HepG2 (cell line): Measurements from ENCODE around the gene BCL2L1. TPM values are rescaled to one million over a fixed set of nuclear protein-coding genes. Genes with fewer than 3 reads are reported as not detected.
A peak's percentile ranks its signal among the peaks of the same experiment; 100 is the strongest.

Experiments
- JARID2 ChIP-seq: sonication (generic); formaldehyde crosslinking; IDR thresholded peaks from 2 replicates; pipeline ENCODE4 v1.8.1; 2023; ENCODE audit warnings: missing genetic modification reagents, inconsistent platforms; ENCODE audit not compliant: insufficient replicate concordance
- KDM5B ChIP-seq: sonication (generic); formaldehyde crosslinking; IDR thresholded peaks from 2 replicates; pipeline ENCODE4 v1.4.0; 2020; ENCODE audit warnings: missing genetic modification reagents, mild to moderate bottlenecking, borderline replicate concordance
- KLF9 ChIP-seq: IDR thresholded peaks from 2 replicates; pipeline ENCODE4 v1.6.1; 2016; ENCODE audit warnings: low read depth
- POLR2AphosphoS5 ChIP-seq: IDR thresholded peaks from 2 replicates; pipeline ENCODE4 v1.6.1; 2012; ENCODE audit warnings: low read depth, low read length
- POLR2G ChIP-seq: fragments of 200-400 bp; formaldehyde crosslinking; IDR thresholded peaks from 2 replicates; pipeline ENCODE4 v1.6.1; 2018; ENCODE audit warnings: mild to moderate bottlenecking, low read depth, low read length, moderate library complexity
- RBM22 ChIP-seq: fragments of 200-400 bp; formaldehyde crosslinking; optimal IDR thresholded peaks from 2 replicates; pipeline ENCODE3; 2017; ENCODE audit warnings: mild to moderate bottlenecking, low read length, moderate library complexity
- ZNF34 ChIP-seq: sonication (generic); formaldehyde crosslinking; IDR thresholded peaks from 2 replicates; pipeline ENCODE4 v1.4.0; 2020; ENCODE audit warnings: mild to moderate bottlenecking, missing genetic modification reagents, borderline replicate concordance
- ZNF577 ChIP-seq: sonication (generic); formaldehyde crosslinking; IDR thresholded peaks from 2 replicates; pipeline ENCODE4 v1.4.0; 2020; ENCODE audit warnings: mild to moderate bottlenecking, low read depth, missing genetic modification reagents, borderline replicate concordance
- ZNF672 ChIP-seq: sonication (generic); formaldehyde crosslinking; IDR thresholded peaks from 2 replicates; pipeline ENCODE4 v1.8.1; 2022; ENCODE audit warnings: missing genetic modification reagents
- ZNF780A ChIP-seq: sonication (generic); formaldehyde crosslinking; IDR thresholded peaks from 2 replicates; pipeline ENCODE4 v1.8.0; 2022; ENCODE audit warnings: mild to moderate bottlenecking, missing genetic modification reagents, moderate library complexity
- polyA plus RNA-seq, 8 experiments: library from polyadenylated mRNA; depleted of rRNA in 3 of 8; stranded (reverse) in 7 of 8; unstranded in 1 of 8; fragments of >200 nt; fragmentation: Illumina TruSeq in 4 of 8; extraction: Trizol in 4 of 8; gene quantifications; 2 replicates each; pipeline versions ENCODE4 v1.2.1 to v1.2.3, GENCODE V29; 2011 to 2016; ENCODE audit warnings: low read depth in 4 of 8, missing spikeins in 1 of 8, mixed read lengths in 1 of 8; ENCODE audit not compliant: insufficient read depth in 1 of 8
- total RNA-seq, 5 experiments: library from RNA; depleted of rRNA; stranded (reverse); fragments of >200 nt; fragmentation: Illumina TruSeq; extraction: Trizol; gene quantifications; 2 replicates each; pipeline ENCODE4 v1.2.3, GENCODE V29; 2016; ENCODE audit warnings: low read depth in 1 of 5
- TF ChIP-seq, protein P1 (sequence below), 2 experiments: sonication (generic) in 1 of 2; formaldehyde crosslinking in 1 of 2; IDR thresholded peaks; 2 replicates each; pipeline versions ENCODE4 v1.4.0 to v1.6.1; 2016 to 2020; ENCODE audit warnings: borderline replicate concordance in 1 of 2, low read depth in 1 of 2, mild to moderate bottlenecking in 1 of 2, missing genetic modification reagents in 1 of 2
- TF ChIP-seq, protein P2 (sequence below): sonication (generic); formaldehyde crosslinking; IDR thresholded peaks from 2 replicates; pipeline ENCODE4 v1.4.0; 2020; ENCODE audit warnings: mild to moderate bottlenecking, missing genetic modification reagents

The BCL2L1 gene
- total and polyA plus RNA-seq, 2 of the 13 experiments (the other 11 are each of a cell fraction or from before 2014, with no cell fraction given): 164 to 258 TPM

DNA sequence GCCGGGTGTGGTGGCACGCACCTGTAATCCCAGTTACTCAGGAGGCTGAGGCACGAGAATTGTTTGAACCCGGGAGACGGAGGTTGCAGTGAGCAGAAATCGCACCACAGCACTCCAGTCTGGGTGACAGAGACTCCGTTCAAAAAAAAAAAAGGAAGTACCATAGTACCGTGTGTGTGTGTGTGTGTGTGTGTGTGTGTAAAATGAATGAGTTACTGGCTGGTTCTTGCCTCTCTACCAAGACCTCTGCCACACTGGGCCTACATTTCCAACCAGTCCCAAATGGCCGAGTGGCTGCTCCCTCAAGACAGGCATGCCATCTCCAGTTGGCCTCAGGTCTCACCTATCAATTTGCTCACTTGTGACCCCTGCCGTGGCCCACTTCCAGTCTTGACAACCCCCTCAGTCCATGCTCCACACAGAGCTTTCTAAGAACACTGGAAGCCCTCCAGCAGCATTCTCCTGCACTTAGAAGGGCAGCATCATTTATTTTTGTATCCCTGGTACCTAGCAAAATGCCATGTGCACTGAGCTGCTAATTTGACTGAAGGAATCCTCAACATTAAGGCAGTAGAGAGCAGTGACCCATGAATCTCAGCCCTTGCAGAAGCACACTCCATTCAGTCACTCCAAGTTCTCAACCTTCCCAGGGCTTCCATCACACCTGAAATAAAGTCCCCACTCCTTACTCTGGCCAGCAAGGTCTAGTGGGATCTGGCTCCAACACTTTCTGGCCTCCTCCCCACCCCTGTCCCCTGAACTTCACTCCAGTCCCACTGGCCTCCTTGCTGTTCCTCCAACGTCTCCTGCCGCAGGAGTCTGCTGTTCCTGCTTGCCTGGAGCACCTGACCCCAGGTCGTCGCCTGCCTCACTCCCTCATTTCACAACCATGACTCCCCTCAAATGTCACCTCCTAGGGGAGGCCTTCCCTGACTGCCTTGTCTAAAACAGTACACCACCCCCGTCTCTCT is 55.1 kb downstream of the BCL2L1 start (continued):
- TF ChIP-seq, protein P1, sequence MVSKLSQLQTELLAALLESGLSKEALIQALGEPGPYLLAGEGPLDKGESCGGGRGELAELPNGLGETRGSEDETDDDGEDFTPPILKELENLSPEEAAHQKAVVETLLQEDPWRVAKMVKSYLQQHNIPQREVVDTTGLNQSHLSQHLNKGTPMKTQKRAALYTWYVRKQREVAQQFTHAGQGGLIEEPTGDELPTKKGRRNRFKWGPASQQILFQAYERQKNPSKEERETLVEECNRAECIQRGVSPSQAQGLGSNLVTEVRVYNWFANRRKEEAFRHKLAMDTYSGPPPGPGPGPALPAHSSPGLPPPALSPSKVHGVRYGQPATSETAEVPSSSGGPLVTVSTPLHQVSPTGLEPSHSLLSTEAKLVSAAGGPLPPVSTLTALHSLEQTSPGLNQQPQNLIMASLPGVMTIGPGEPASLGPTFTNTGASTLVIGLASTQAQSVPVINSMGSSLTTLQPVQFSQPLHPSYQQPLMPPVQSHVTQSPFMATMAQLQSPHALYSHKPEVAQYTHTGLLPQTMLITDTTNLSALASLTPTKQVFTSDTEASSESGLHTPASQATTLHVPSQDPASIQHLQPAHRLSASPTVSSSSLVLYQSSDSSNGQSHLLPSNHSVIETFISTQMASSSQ (IDR thresholded peaks at IDR 0.05; ENCODE audit: low read depth): no peak
- TF ChIP-seq, protein P1 (CRISPR knock-in tag; IDR thresholded peaks at IDR 0.05; ENCODE audit: borderline replicate concordance): 0 out of 2 replicates have a peak, but pooled peaks have one; percentile 26
- TF ChIP-seq RBM22 (peak; percentile 96), KLF9 (CRISPR knock-in tag) (no peak), POLR2G (peak; percentile 44; the same call in 1 of the 2 replicates), ZNF577 (no peak), JARID2 (CRISPR knock-in tag) (no peak), POLR2AphosphoS5 (peak; percentile 26; the same call in 1 of the 2 replicates), ZNF780A (CRISPR knock-in tag) (no peak), ZNF672 (CRISPR knock-in tag) (no peak), KDM5B (CRISPR knock-in tag) (0 out of 2 replicates have a peak, but pooled peaks have one; percentile 9), ZNF34 (CRISPR knock-in tag) (0 out of 2 replicates have a peak, but pooled peaks have one; percentile 51)
- TF ChIP-seq, protein P2, sequence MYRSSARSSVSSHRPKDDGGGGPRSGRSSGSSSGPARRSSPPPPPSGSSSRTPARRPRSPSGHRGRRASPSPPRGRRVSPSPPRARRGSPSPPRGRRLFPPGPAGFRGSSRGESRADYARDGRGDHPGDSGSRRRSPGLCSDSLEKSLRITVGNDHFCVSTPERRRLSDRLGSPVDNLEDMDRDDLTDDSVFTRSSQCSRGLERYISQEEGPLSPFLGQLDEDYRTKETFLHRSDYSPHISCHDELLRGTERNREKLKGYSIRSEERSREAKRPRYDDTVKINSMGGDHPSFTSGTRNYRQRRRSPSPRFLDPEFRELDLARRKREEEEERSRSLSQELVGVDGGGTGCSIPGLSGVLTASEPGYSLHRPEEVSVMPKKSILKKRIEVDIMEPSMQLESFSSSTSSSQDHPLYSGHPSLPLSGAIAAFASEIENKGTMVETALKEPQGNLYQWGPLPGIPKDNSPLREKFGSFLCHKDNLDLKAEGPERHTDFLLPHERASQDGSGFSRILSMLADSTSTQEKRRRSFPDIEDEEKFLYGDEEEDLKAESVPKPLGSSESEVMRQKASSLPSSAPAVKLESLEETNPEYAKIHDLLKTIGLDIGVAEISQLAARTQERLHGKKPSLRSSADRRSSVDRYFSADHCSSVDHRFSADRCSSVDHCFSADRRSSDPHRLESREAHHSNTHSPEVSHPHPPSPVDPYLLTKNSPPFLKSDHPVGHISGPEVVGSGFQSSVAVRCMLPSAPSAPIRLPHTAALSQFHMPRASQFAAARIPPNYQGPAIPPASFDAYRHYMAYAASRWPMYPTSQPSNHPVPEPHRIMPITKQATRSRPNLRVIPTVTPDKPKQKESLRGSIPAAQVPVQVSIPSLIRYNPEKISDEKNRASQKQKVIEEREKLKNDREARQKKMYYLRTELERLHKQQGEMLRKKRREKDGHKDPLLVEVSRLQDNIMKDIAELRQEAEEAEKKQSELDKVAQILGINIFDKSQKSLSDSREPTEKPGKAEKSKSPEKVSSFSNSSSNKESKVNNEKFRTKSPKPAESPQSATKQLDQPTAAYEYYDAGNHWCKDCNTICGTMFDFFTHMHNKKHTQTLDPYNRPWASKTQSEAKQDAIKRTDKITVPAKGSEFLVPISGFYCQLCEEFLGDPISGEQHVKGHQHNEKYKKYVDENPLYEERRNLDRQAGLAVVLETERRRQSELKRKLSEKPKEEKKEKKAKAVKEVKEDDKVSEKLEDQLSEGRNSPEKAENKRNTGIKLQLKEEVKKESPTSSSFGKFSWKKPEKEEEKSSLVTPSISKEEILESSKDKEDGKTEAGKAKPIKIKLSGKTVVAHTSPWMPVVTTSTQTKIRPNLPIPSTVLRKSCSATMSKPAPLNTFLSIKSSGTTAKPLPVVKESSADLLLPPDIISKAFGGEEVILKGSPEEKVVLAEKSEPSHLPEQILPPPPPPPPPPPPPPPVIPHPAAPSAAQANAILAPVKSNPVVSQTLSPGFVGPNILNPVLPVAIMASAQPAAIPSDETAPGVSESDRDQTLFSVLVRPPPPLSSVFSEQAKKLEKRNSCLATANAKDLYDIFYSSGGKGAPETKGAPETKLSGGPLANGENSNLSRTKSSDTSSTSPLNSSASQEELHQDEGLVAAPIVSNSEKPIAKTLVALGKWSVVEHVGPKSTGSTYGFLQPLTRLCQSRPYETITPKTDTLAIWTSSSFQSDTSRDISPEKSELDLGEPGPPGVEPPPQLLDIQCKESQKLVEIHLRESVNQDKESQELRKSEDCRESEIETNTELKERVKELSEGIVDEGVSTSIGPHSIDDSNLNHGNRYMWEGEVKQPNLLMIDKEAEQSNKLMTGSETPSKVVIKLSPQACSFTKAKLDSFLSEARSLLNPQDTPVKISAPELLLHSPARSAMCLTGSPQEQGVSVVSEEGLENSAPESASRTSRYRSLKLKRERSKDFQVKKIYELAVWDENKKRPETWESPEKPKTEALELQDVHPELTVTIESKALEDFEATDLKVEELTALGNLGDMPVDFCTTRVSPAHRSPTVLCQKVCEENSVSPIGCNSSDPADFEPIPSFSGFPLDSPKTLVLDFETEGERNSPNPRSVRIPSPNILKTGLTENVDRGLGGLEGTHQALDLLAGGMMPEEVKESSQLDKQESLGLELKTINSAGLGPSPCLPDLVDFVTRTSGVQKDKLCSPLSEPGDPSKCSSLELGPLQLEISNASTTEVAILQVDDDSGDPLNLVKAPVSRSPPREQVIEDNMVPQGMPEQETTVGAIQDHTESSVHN (CRISPR knock-in tag): 0 out of 2 replicates have a peak, but pooled peaks have one; percentile 61
